Measurements from ENCODE around the gene ARSI.

ARSI gene

DNA sequence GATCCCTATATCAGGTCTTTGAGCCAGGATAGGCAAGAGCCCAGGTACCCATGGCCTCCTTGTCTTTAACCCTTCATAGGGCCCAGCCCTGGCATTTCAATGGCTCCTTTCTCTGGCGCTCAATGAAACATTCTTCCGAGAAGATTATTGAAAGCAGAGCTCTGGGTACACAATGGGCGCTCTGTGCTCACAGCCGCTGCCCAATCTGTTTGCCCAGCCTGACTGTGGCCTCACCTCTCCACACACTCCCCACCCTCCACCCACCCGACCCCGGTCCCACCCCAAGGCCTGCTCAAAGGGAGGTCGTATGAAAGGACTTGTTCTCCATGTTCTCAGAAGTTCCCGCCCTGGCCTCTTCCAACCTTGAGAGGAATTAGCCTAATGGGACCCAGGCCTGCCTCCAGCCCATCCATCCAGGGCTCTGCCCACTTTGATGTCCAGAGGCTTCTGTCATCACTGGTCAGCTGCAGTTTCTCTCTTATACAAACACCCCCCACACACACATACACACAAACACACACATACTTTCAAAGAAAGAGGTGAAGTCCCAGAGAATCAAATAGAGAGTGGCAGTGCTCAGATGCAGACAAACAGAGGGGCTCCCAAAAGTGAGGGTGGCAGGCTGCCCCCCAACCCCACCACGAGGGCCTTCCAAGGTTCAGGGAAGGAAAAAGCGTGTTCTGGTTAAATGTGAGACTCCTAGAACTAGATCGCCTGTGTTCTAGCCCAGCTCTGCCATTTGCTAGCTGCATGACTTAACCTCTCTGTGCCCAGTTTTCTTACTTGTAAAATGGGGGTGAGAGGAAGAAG is 5.1 kb upstream of the ARSI start:
- DNase-seq = no peak

- DNase-seq = no peak
Observed at GRCh38 chr5:150306775-150307174, 4.1 kb upstream of the ARSI start.

GRCh38 chr5:150305557-150305956 is 2.9 kb upstream of the ARSI start:
- DNase-seq = no peak

DNA sequence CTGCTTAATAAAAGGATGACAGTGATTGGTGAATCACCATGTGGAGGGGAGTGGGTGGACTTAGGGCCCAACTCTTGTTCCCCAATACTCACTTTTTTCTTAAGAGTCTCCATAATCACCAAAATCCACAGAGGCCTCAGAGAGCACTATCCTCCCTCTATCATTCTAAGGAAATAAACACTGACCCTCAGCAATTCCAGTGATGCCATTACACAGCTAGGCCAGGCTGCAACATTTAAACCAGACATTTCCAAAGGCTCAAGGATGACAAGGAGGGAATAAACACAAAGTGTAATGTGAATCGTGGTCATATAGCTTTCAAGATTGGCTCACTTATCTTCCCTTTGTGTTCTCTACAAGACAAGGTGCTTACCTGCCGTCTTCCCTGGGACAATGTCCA is 2.4 kb upstream of the ARSI start:
- DNase-seq = no peak

GRCh38 chr5:150304481-150305081 is 1.9 kb upstream of the ARSI start:
- no peak for DNase-seq

GRCh38 chr5:150303660-150304386 is 1.1 kb upstream of the ARSI start:
- DNase-seq = no peak

GRCh38 chr5:150303070-150303615 is 438 bp upstream of the ARSI start:
- DNase-seq = no peak

GRCh38 chr5:150301901-150302300 is 804 bp downstream of the ARSI start:
- no peak for DNase-seq

DNA sequence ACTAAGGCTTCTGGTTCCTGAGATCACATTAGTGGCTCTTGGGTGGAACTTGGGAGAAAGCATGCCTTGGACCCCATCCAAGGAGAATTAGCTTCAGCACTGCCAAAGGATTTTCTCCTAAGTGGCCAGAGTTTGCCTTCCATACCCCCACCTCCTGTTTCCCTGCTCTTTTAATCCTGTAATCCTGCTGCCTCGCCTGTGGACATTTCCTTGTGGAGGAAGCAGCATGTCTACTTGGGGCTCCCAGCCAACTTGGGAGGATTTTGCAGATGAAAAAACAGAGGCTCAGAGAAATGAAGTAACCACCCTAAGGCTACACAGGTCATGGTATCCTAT is 1.6 kb downstream of the ARSI start:
- DNase-seq = no peak

DNA sequence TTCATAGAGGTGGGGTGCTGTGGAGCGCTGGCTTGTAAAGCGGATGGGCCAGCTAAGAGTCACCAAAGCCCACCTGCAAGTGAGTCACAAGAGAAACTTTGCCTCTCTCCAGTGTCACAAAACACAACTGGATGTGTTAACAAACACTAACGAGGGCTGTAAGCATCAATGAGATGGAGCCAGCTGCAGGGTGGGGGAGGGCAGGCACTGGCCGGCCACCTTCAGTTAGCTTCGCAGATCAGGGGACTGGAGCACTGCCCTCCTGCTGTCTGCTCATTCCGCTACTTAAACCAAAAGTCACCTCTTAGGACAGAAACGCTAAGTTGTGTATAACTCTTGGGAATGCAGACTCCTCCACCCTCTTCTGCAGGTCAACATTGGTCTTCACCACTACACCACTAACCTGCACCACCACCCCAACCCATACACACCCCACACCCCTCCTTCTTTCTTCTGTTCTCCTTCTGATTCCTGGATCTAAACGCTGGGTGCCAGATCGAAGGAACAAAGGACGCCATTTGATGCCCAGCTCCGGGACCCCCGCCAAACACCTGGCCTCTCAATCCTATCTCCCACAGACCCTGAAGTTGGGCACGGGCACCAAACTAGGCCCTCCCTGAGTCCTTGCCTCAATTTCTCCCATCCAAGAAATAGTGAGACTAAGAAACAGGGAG is 2.1 kb downstream of the ARSI start:
- DNase-seq = no peak

- no peak for DNase-seq
Observed at GRCh38 chr5:150299571-150300327, 3.0 kb downstream of the ARSI start.

- DNase-seq = no peak
Observed at GRCh38 chr5:150298701-150299451, 3.8 kb downstream of the ARSI start.

GRCh38 chr5:150297934-150298595 is 4.6 kb downstream of the ARSI start:
- no peak for DNase-seq

DNA sequence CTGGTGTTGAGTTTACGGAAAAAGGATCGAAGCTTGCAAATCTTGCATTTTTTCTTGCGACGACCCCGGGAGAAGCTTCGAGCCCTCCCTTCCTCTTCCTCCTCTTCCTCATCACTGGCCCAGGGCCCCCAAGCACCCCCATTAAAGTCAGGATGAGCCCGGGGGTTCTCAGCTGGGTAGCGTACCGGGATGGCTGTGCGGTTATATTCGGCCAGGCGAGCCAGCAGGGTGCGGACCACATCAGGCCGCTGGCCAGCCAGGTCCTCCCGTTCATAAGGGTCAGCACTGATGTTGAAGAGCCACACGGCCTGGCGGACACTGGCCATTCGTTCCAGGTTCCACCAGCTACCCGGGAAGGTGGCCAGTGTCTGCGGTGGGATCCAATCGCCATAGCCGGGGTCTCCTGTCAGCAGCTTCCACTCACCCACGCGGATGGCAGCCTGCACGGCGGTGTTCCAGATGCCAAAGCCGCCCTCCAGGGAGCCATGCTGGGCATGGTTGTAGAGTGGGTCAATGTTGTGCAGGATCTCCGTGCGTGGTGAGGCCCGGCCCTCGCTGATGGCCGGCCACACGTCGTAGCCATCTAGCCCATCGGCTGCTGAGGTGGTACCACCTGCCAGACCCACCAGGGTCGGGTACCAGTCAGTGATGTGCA is 5.3 kb downstream of the ARSI start:
- DNase-seq = no peak

- DNase-seq = no peak
Observed at GRCh38 chr5:150296496-150296895, 6.2 kb downstream of the ARSI start.

GRCh38 chr5:150295741-150296486 is 6.8 kb downstream of the ARSI start:
- DNase-seq = no peak

GRCh38 chr5:150295172-150295634 is 7.5 kb downstream of the ARSI start:
- DNase-seq = peak in 1 of 2 experiments; percentile 30

GRCh38 chr5:150294551-150295071 is 8.1 kb downstream of the ARSI start:
- no peak for DNase-seq
